Small intestine (tissue), 7 donors: ENCODE measurements around the gene PACRG. TPM values are rescaled to one million over a fixed set of nuclear protein-coding genes. Genes with fewer than 3 reads are reported as not detected.

Source experiments
- DNase-seq, 2 donors: peaks; one replicate each; pipeline versions ENCODE4 v3.0.0 to v3.0.0-alpha.2; 2013
- FAIRE-seq: peaks from 2 replicates; lab custom pipeline; 2012; peaks lifted over from hg19 to GRCh38; lab: Jason Lieb, UNC
- H3K27ac ChIP-seq, 3 donors: one replicate each; pipeline ENCODE4 v1.5.1; 2013; ENCODE audit warnings: low read length in 2 of 3, mild to moderate bottlenecking in 2 of 3, control low read depth in 1 of 3, inconsistent platforms in 1 of 3, low read depth in 1 of 3, moderate library complexity in 1 of 3
- H3K27me3 ChIP-seq, 3 donors: one replicate each; pipeline ENCODE4 v1.6.1; 2013; ENCODE audit warnings: low read length in 3 of 3, inconsistent platforms in 1 of 3; ENCODE audit not compliant: control insufficient read depth in 3 of 3, insufficient read depth in 3 of 3
- H3K36me3 ChIP-seq, 3 donors: one replicate each; pipeline ENCODE4 v1.6.1; 2013; ENCODE audit warnings: low read length in 3 of 3, inconsistent platforms in 1 of 3, low read depth in 1 of 3, mild to moderate bottlenecking in 1 of 3, moderate library complexity in 1 of 3; ENCODE audit not compliant: control insufficient read depth in 3 of 3, insufficient read depth in 2 of 3
- H3K4me1 ChIP-seq, 3 donors: one replicate each; pipeline ENCODE4 v1.6.1; 2013; ENCODE audit warnings: low read length in 2 of 3, inconsistent platforms in 1 of 3, low read depth in 1 of 3, mild to moderate bottlenecking in 1 of 3, moderate library complexity in 1 of 3; ENCODE audit not compliant: control insufficient read depth in 3 of 3, insufficient read depth in 2 of 3
- H3K4me3 ChIP-seq, 3 donors: one replicate each; pipeline ENCODE4 v1.5.1; 2013; ENCODE audit warnings: low read length in 3 of 3, control low read depth in 1 of 3, inconsistent platforms in 1 of 3, low read depth in 1 of 3, mild to moderate bottlenecking in 1 of 3, moderate library complexity in 1 of 3
- H3K9me3 ChIP-seq, 2 donors: one replicate each; pipeline ENCODE4 v1.6.1; 2013; ENCODE audit warnings: low read depth in 1 of 2, low read length in 1 of 2; ENCODE audit not compliant: control insufficient read depth in 2 of 2, insufficient read depth in 1 of 2
- WGBS, 3 donors: extraction: QIAGEN DNeasy Blood & Tissue Kit; methylation state at CpG; one replicate each; pipeline ENCODE4 v1.1.7; 2013; 5-methylcytosine and 5-hydroxymethylcytosine counted together
- polyA plus RNA-seq, 4 donors: library from polyadenylated mRNA; stranded (reverse) in 3 of 4; unstranded in 1 of 4; fragments of 200-250 nt in 3 of 4; fragments of 120-200 nt in 1 of 4; gene quantifications; one replicate each; pipeline versions ENCODE4 v1.2.1 to v1.2.3, GENCODE V29; 2013
- donor health status: healthy with polysubstance abuse.
- donor health status: control.
- donor health status: control.
- donor health status: Bipolar disorder and iron deficiency.
- donor health status: healthy.

Gene PACRG
- polyA plus RNA-seq, 4 donors = 0.49 to 1.5 TPM; not detected in 2

- 49 to 80% (median 74%) methylated on average over 6 of the region's 6 CpGs for WGBS, 3 donors
- Histone ChIP-seq H3K4me3 (no peak overlapping the region), H3K36me3 (no peaks in the 10 kb centered on the region), H3K27ac (no peak overlapping the region), H3K9me3 (no peaks in the 10 kb centered on the region), H3K4me1 (no peaks in the 10 kb centered on the region), H3K27me3 (no peaks in the 10 kb centered on the region)
- FAIRE-seq (no peak), DNase-seq (peak in 1 of 2 donors; percentile 27)
Observed at GRCh38 chr6:162964488-162965140, 236.8 kb downstream of the PACRG start.

- H3K9me3 ChIP-seq = no peaks in the 10 kb centered on the region
- H3K27me3 ChIP-seq = no peaks in the 10 kb centered on the region
- DNase-seq (no peak), FAIRE-seq (no peak)
- 60 to 96% (median 70%) methylated on average over 1 of the region's 1 CpG for WGBS, 3 donors
- no peak overlapping the region for H3K27ac ChIP-seq
- no peaks in the 10 kb centered on the region for H3K36me3 ChIP-seq
- no peak overlapping the region for H3K4me3 ChIP-seq
- no peaks in the 10 kb centered on the region for H3K4me1 ChIP-seq
Observed at GRCh38 chr6:162965366-162965765, 237.6 kb downstream of the PACRG start.

GRCh38 chr6:162970246-162970645 lies 242.5 kb downstream of the PACRG start:
- H3K4me3 ChIP-seq = no peak overlapping the region
- no peaks in the 10 kb centered on the region for H3K4me1 ChIP-seq
- H3K27me3 ChIP-seq = no peaks in the 10 kb centered on the region
- H3K9me3 ChIP-seq = no peaks in the 10 kb centered on the region
- FAIRE-seq (no peak), DNase-seq (no peak)
- 59 to 79% (median 77%) methylated on average over 10 of the region's 10 CpGs for WGBS, 3 donors
- no peak overlapping the region for H3K27ac ChIP-seq
- H3K36me3 ChIP-seq = no peaks in the 10 kb centered on the region

DNA sequence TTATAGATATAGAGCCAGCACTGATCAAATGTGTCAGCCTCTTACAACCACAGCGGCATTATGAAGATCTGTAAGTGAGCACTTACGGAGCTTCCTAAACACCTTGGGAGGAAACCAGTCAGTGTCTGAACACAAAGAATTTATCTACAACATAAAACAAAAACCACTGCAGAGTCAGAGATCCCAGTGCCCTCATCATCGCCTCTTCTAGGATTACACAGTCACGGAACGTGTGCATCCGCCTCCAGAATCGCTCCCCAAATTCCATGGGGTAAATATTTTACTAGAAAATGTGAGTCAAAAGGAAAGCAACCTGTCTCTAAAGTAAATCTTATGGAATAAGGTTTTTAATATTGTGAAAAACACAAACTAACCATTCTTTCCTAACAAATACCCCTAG lies 243.6 kb downstream of the PACRG start:
- Histone ChIP-seq H3K36me3 (no peaks in the 10 kb centered on the region), H3K4me3 (no peak overlapping the region), H3K27ac (no peak overlapping the region), H3K9me3 (no peaks in the 10 kb centered on the region), H3K27me3 (no peaks in the 10 kb centered on the region), H3K4me1 (no peaks in the 10 kb centered on the region)
- 93 to 94% (median 93%) methylated on average over 7 of the region's 7 CpGs for WGBS, 3 donors
- no peak for FAIRE-seq
- DNase-seq = no peak

DNA sequence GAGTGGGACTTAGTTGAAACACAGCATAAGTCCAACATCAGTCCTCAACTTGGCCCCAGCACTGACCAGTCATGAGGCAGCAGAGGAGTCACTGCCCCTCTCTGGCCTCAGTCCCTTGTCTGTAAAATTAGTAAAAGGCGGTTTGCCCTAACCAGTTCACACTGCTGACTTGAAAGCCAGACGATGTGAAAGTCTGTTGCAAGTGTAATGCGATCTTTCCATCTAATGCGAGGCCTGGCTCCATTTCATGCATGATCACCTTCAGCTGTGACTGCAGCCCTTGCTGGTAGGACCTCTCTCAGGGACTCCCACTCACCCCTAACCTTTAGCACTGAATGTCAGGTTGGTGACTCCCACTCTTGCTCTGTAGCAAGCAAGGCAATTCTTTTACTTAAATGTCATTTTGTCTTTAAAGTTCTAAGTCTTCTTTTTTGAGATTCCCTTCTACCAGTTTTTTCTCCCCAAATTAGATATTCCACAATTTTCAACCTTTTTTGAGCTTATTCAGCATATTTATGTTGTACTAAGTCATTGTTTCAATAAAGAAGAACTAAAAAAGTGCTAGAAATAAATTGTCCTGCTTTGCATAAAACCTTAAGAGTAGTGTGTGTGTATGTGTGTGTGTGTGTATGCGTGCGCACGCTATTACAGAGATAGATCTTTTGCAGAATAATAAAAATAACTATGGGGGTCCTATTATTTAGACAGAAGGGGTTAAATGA lies 245.5 kb downstream of the PACRG start:
- Histone ChIP-seq H3K27me3 (no peaks in the 10 kb centered on the region), H3K27ac (no peak overlapping the region), H3K4me3 (no peak overlapping the region), H3K4me1 (no peaks in the 10 kb centered on the region), H3K36me3 (no peaks in the 10 kb centered on the region), H3K9me3 (no peaks in the 10 kb centered on the region)
- 79 to 92% (median 92%) methylated on average over 7 of the region's 7 CpGs for WGBS, 3 donors
- FAIRE-seq = no peak
- DNase-seq = no peak

- no peaks in the 10 kb centered on the region for H3K4me1 ChIP-seq
- no peak for DNase-seq
- no peaks in the 10 kb centered on the region for H3K27me3 ChIP-seq
- no peak for FAIRE-seq
- no peak overlapping the region for H3K27ac ChIP-seq
- H3K4me3 ChIP-seq = no peak overlapping the region
- no peaks in the 10 kb centered on the region for H3K36me3 ChIP-seq
- 71 to 84% (median 76%) methylated on average over 5 of the region's 5 CpGs for WGBS, 3 donors
- H3K9me3 ChIP-seq = no peaks in the 10 kb centered on the region
Observed at GRCh38 chr6:162973980-162974379, 246.2 kb downstream of the PACRG start.

GRCh38 chr6:162974685-162975084 lies 246.9 kb downstream of the PACRG start:
- H3K9me3 ChIP-seq = no peaks in the 10 kb centered on the region
- H3K27me3 ChIP-seq = no peaks in the 10 kb centered on the region
- DNase-seq = no peak
- no peaks in the 10 kb centered on the region for H3K4me1 ChIP-seq
- H3K4me3 ChIP-seq = no peak overlapping the region
- H3K36me3 ChIP-seq = no peaks in the 10 kb centered on the region
- no peak overlapping the region for H3K27ac ChIP-seq
- WGBS, 3 donors = 66 to 77% (median 72%) methylated on average over 6 of the region's 6 CpGs
- FAIRE-seq = no peak

GRCh38 chr6:162976141-162976540 lies 248.4 kb downstream of the PACRG start:
- DNase-seq (no peak), FAIRE-seq (no peak)
- Histone ChIP-seq H3K4me3 (no peak overlapping the region), H3K9me3 (no peaks in the 10 kb centered on the region), H3K36me3 (no peaks in the 10 kb centered on the region), H3K4me1 (no peaks in the 10 kb centered on the region), H3K27ac (no peak overlapping the region), H3K27me3 (no peaks in the 10 kb centered on the region)
- whole genome bisulfite sequencing, 3 donors = 70 to 77% (median 71%) methylated on average over 5 of the region's 5 CpGs
